Esophagus squamous epithelium (tissue), 5 donors: ENCODE data around the gene EPN3. TPM values are rescaled to one million over a fixed set of nuclear protein-coding genes. Genes with fewer than 3 reads are reported as not detected.

Experiments
- DNase-seq: peaks from one replicate; lab custom pipeline; 2025; lab: John Stamatoyannopoulos, UW
- H3K27ac ChIP-seq, 4 donors: fragments of 200-600 bp; sonication (generic); one replicate each; pipeline ENCODE4 v1.5.1; 2016 to 2019; ENCODE audit warnings: mild to moderate bottlenecking in 1 of 4
- H3K27me3 ChIP-seq, 4 donors: fragments of 200-600 bp; sonication (generic); 1 replicate in 3 of 4; 2 replicates in 1 of 4; pipeline versions ENCODE4 v1.5.1 to v1.6.0; 2017 to 2021; ENCODE audit warnings: antibody characterized with exemption in 1 of 4
- H3K36me3 ChIP-seq, 3 donors: fragments of 200-600 bp; sonication (generic); one replicate each; pipeline ENCODE4 v1.5.1; 2016 to 2019
- H3K4me1 ChIP-seq, 3 donors: fragments of 200-600 bp; sonication (generic); one replicate each; pipeline ENCODE4 v1.5.1; 2017 to 2019
- H3K4me3 ChIP-seq, 4 donors: fragments of 200-600 bp; sonication (generic); 1 replicate in 3 of 4; 2 replicates in 1 of 4; pipeline ENCODE4 v1.5.1; 2016 to 2019; ENCODE audit warnings: mild to moderate bottlenecking in 2 of 4, moderate library complexity in 1 of 4
- H3K9me3 ChIP-seq, 3 donors: fragments of 200-600 bp; sonication (generic); one replicate each; pipeline ENCODE4 v1.5.1; 2016 to 2019
- CTCF ChIP-seq, 6 experiments: fragments of 450-650 bp in 4 of 6; fragments of 200-600 bp in 2 of 6; sonication (generic) in 2 of 6; IDR thresholded peaks; one replicate each; pipeline ENCODE4 v1.5.1; 2016 to 2019; ENCODE audit warnings: antibody characterized with exemption in 6 of 6, mild to moderate bottlenecking in 4 of 6, moderate library complexity in 4 of 6
- POLR2A ChIP-seq, 4 donors: fragments of 450-650 bp; IDR thresholded peaks; one replicate each; pipeline ENCODE4 v1.6.1; 2017; ENCODE audit warnings: antibody characterized with exemption in 4 of 4, mild to moderate bottlenecking in 4 of 4, moderate library complexity in 3 of 4
- WGBS, 2 donors: methylation state at CpG; one replicate each; pipeline ENCODE4 v1.1.5; 2018; 5-methylcytosine and 5-hydroxymethylcytosine counted together
- intact Hi-C: fragments of 100-400 bp; cut with DNase I; formaldehyde crosslinking; loops from one replicate; pipeline ENCODE4 v1.15.0; 2022
- total RNA-seq, 4 donors: library from RNA; depleted of rRNA; stranded (reverse); fragments of >200 nt; gene quantifications; one replicate each; pipeline ENCODE4 v1.1.0, GENCODE V29; 2016
- donor health status: DM: yes; HTN: yes; CAD: no.

EPN3 gene
- total RNA-seq, 4 donors from 2014 or later = 24.5 to 111 (median 51.8) TPM

GRCh38 chr17:50569592-50569991, 37.1 kb downstream of the EPN3 start:
- intact Hi-C loops = no loop called here

GRCh38 chr17:50570032-50570431, 37.5 kb downstream of the EPN3 start:
- Histone ChIP-seq H3K36me3 (no peaks in the 10 kb centered on the region), H3K9me3 (no peaks in the 10 kb centered on the region), H3K4me3 (no peak overlapping the region), H3K4me1 (peaks cover 0 to 8% (median 6%) of the 10 kb centered on the region in 3 donors), H3K27ac (no peak overlapping the region), H3K27me3 (peaks cover 0 to 35% (median 5%) of the 10 kb centered on the region in 4 donors)
- intact Hi-C loops = no loop called here
- TF ChIP-seq CTCF (IDR thresholded peaks at IDR 0.05) = no peak
- TF ChIP-seq POLR2A (IDR thresholded peaks at IDR 0.05) = no peak
- no peak for DNase-seq
- 78 to 87% methylated on average over 7 to 8 of the region's 8 CpGs for WGBS, 2 donors

More at GRCh38 chr17:50569592-50569991, 37.1 kb downstream of the EPN3 start:
- H3K27ac ChIP-seq = no peak overlapping the region
- TF ChIP-seq POLR2A (IDR thresholded peaks at IDR 0.05) (no peak), CTCF (IDR thresholded peaks at IDR 0.05) (no peak)
- no peak for DNase-seq
- no peaks in the 10 kb centered on the region for H3K9me3 ChIP-seq
- no peak overlapping the region for H3K4me3 ChIP-seq
- peaks cover 0 to 12% (median 10%) of the 10 kb centered on the region in 3 donors for H3K4me1 ChIP-seq
- peaks cover 0 to 40% (median 5%) of the 10 kb centered on the region in 4 donors for H3K27me3 ChIP-seq
- no peaks in the 10 kb centered on the region for H3K36me3 ChIP-seq
- WGBS, 2 donors = 90% methylated on average over 2 of the region's 7 CpGs; no CpG with 5 or more reads in 1 of the 2 donors

- H3K9me3 ChIP-seq = no peaks in the 10 kb centered on the region
- no peaks in the 10 kb centered on the region for H3K36me3 ChIP-seq
- peaks cover 0 to 30% (median 4%) of the 10 kb centered on the region in 4 donors for H3K27me3 ChIP-seq
- TF ChIP-seq POLR2A (IDR thresholded peaks at IDR 0.05) (no peak), CTCF (IDR thresholded peaks at IDR 0.05) (no peak)
- intact Hi-C loops = no loop called here
- no peak overlapping the region for H3K27ac ChIP-seq
- peaks cover 0 to 3% (median 1%) of the 10 kb centered on the region in 3 donors for H3K4me1 ChIP-seq
- DNase-seq = no peak
- H3K4me3 ChIP-seq = no peak overlapping the region
- 93 to 94% methylated on average over 3 of the region's 7 CpGs for WGBS, 2 donors
These were observed 38.0 kb downstream of the EPN3 start for GRCh38 chr17:50570528-50570927.

GRCh38 chr17:50571681-50572080, 39.1 kb downstream of the EPN3 start:
- Histone ChIP-seq H3K9me3 (no peaks in the 10 kb centered on the region), H3K27ac (no peak overlapping the region), H3K4me1 (no peaks in the 10 kb centered on the region), H3K27me3 (peaks cover 0 to 21% (median 0%) of the 10 kb centered on the region in 4 donors), H3K36me3 (no peaks in the 10 kb centered on the region), H3K4me3 (no peak overlapping the region)
- DNase-seq = no peak
- intact Hi-C loops = no loop called here
- TF ChIP-seq CTCF (IDR thresholded peaks at IDR 0.05) (no peak), POLR2A (IDR thresholded peaks at IDR 0.05) (no peak)
- WGBS, 2 donors = 60 to 76% methylated on average over 3 to 11 of the region's 19 CpGs

- no peak overlapping the region for H3K4me3 ChIP-seq
- WGBS, 2 donors = 80% methylated on average over 1 of the region's 20 CpGs; no CpG with 5 or more reads in 1 of the 2 donors
- H3K4me1 ChIP-seq = no peaks in the 10 kb centered on the region
- intact Hi-C loops = no loop called here
- peaks cover 0 to 14% (median 0%) of the 10 kb centered on the region in 4 donors for H3K27me3 ChIP-seq
- H3K9me3 ChIP-seq = no peaks in the 10 kb centered on the region
- H3K36me3 ChIP-seq = no peaks in the 10 kb centered on the region
- DNase-seq = no peak
- TF ChIP-seq POLR2A (IDR thresholded peaks at IDR 0.05) (no peak), CTCF (IDR thresholded peaks at IDR 0.05) (no peak)
- H3K27ac ChIP-seq = no peak overlapping the region
These were observed 40.0 kb downstream of the EPN3 start for GRCh38 chr17:50572541-50572940.
